Stomach (tissue), 4 donors: ENCODE results near the gene TRHDE.

Experiments
- CTCF ChIP-seq, 7 experiments: fragments of 450-650 bp in 4 of 7; fragments of 200-600 bp in 3 of 7; sonication (generic) in 3 of 7; IDR thresholded peaks; one replicate each; pipeline ENCODE4 v1.5.1; 2016 to 2019; ENCODE audit warnings: antibody characterized with exemption in 7 of 7, control low read depth in 2 of 7, mild to moderate bottlenecking in 1 of 7
- EP300 ChIP-seq: sonication (generic); formaldehyde crosslinking; IDR thresholded peaks from one replicate; pipeline ENCODE4 v1.6.1; 2017; ENCODE audit warnings: antibody characterized with exemption
- POLR2A ChIP-seq, 4 donors: fragments of 450-650 bp; IDR thresholded peaks; one replicate each; pipeline ENCODE4 v1.6.1; 2016; ENCODE audit warnings: antibody characterized with exemption in 4 of 4, control low read depth in 2 of 4, mild to moderate bottlenecking in 1 of 4, moderate library complexity in 1 of 4
- POLR2AphosphoS5 ChIP-seq, 3 donors: sonication (generic); formaldehyde crosslinking; IDR thresholded peaks; one replicate each; pipeline ENCODE4 v1.6.1; 2016; ENCODE audit warnings: antibody characterized with exemption in 3 of 3

DNA sequence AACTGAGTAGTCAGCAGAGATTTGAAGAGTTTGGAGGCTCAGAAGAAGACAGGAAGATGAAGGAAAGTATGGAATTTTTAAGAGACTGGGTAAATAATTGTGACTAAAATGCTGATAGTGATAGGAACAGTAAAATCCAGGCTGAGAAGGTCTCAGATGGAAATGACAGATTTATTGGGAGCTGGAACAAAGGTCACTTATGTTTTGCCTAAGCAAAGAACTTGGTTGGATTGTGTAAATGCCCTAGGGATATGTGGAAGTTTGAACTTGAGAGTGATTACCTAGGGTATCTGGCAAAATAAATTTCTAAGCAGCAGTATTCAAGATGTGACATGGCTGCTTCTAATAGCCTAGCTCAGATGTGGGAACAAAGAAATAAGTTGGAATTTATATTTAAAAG, 180.9 kb downstream of the TRHDE start:
- TF ChIP-seq CTCF (IDR thresholded peaks at IDR 0.05) (no peak), POLR2A (IDR thresholded peaks at IDR 0.05) (no peak), EP300 (no peak), POLR2AphosphoS5 (IDR thresholded peaks at IDR 0.05) (no peak)
